ENCODE data around the gene HTR2A. TPM values are rescaled to one million over a fixed set of nuclear protein-coding genes. Genes with fewer than 3 reads are reported as not detected.

HTR2A gene
- total RNA-seq, 1 experiment from 2014 or later = not detected

- no peaks in the 10 kb centered on the region for H3K36me3 Mint-ChIP-seq (ENCODE audit: insufficient read depth, unreplicated experiment)
- H3K9me3 Mint-ChIP-seq (ENCODE audit: low read depth, unreplicated experiment) = no peaks in the 10 kb centered on the region
Observed at GRCh38 chr13:46861959-46862358, 34.9 kb downstream of the HTR2A start.

GRCh38 chr13:46860722-46861121 lies 36.1 kb downstream of the HTR2A start:
- no peaks in the 10 kb centered on the region for H3K36me3 Mint-ChIP-seq (ENCODE audit: insufficient read depth, unreplicated experiment)
- intact Hi-C loops (cut with micrococcal nuclease; ENCODE audit: unreplicated experiment) = no loop called here
- no peak overlapping the region for H3K27ac Mint-ChIP-seq (ENCODE audit: unreplicated experiment)
- no peak for DNase-seq
- BruUV-seq (replicated peaks) = no TSS peak
- H3K4me3 Mint-ChIP-seq (ENCODE audit: low read depth, unreplicated experiment) = no peak overlapping the region
- no peak for TF ChIP-seq CTCF (IDR thresholded peaks at IDR 0.05; ENCODE audit: unreplicated experiment)
- CTCF ChIA-PET = no interaction called here
- H3K27me3 Mint-ChIP-seq (ENCODE audit: unreplicated experiment) = peaks cover 17% of the 10 kb centered on the region
- peaks cover 19% of the 10 kb centered on the region for H3K4me1 Mint-ChIP-seq (ENCODE audit: low read depth, unreplicated experiment)
- H3K9me3 Mint-ChIP-seq (ENCODE audit: low read depth, unreplicated experiment) = no peaks in the 10 kb centered on the region

More at GRCh38 chr13:46861959-46862358, 34.9 kb downstream of the HTR2A start:
- H3K4me1 Mint-ChIP-seq (ENCODE audit: low read depth, unreplicated experiment) = peaks cover 19% of the 10 kb centered on the region
- CTCF ChIA-PET = no interaction called here
- TF ChIP-seq CTCF (IDR thresholded peaks at IDR 0.05; ENCODE audit: unreplicated experiment) = no peak
- H3K27ac Mint-ChIP-seq (ENCODE audit: unreplicated experiment) = no peak overlapping the region
- no peak for DNase-seq
- intact Hi-C loops (cut with micrococcal nuclease; ENCODE audit: unreplicated experiment) = no loop called here
- peaks cover 17% of the 10 kb centered on the region for H3K27me3 Mint-ChIP-seq (ENCODE audit: unreplicated experiment)
- BruUV-seq (replicated peaks) = no TSS peak
- H3K4me3 Mint-ChIP-seq (ENCODE audit: low read depth, unreplicated experiment) = no peak overlapping the region

- Mint-ChIP-seq H3K27me3 (ENCODE audit: unreplicated experiment) (peaks cover 23% of the 10 kb centered on the region), H3K36me3 (ENCODE audit: insufficient read depth, unreplicated experiment) (no peaks in the 10 kb centered on the region), H3K4me1 (ENCODE audit: low read depth, unreplicated experiment) (peaks cover 10% of the 10 kb centered on the region), H3K9me3 (ENCODE audit: low read depth, unreplicated experiment) (no peaks in the 10 kb centered on the region), H3K27ac (ENCODE audit: unreplicated experiment) (no peak overlapping the region), H3K4me3 (ENCODE audit: low read depth, unreplicated experiment) (no peak overlapping the region)
- no TSS peak for BruUV-seq (replicated peaks)
- intact Hi-C loops (cut with micrococcal nuclease; ENCODE audit: unreplicated experiment) = no loop called here
- TF ChIP-seq CTCF (IDR thresholded peaks at IDR 0.05; ENCODE audit: unreplicated experiment) = no peak
- DNase-seq = no peak
- CTCF ChIA-PET = no interaction called here
Observed at GRCh38 chr13:46858776-46859175, 38.1 kb downstream of the HTR2A start.

- Mint-ChIP-seq H3K36me3 (ENCODE audit: insufficient read depth, unreplicated experiment) (no peaks in the 10 kb centered on the region), H3K27ac (ENCODE audit: unreplicated experiment) (no peak overlapping the region), H3K4me3 (ENCODE audit: low read depth, unreplicated experiment) (no peak overlapping the region), H3K9me3 (ENCODE audit: low read depth, unreplicated experiment) (no peaks in the 10 kb centered on the region), H3K27me3 (ENCODE audit: unreplicated experiment) (peaks cover 29% of the 10 kb centered on the region), H3K4me1 (ENCODE audit: low read depth, unreplicated experiment) (peaks cover 10% of the 10 kb centered on the region)
- BruUV-seq (replicated peaks) = no TSS peak
- DNase-seq = no peak
- intact Hi-C loops (cut with micrococcal nuclease; ENCODE audit: unreplicated experiment) = no loop called here
- CTCF ChIA-PET = no interaction called here
- TF ChIP-seq CTCF (IDR thresholded peaks at IDR 0.05; ENCODE audit: unreplicated experiment) = no peak
Observed at GRCh38 chr13:46858163-46858562, 38.7 kb downstream of the HTR2A start.
